Left ventricle myocardium inferior (tissue), 1 donor: ENCODE data around the gene GPR27. TPM values are rescaled to one million over a fixed set of nuclear protein-coding genes. Genes with fewer than 3 reads are reported as not detected.

ENCODE experiments used
- DNase-seq: peaks from one replicate; pipeline ENCODE4 v3.0.0-alpha.2; 2020
- H3K27ac ChIP-seq: fragments of 200-600 bp; replicated peaks from 2 replicates; pipeline ENCODE4 v1.8.0; 2021
- H3K27me3 ChIP-seq: fragments of 200-600 bp; 2 replicates; pipeline ENCODE4 v1.8.0; 2021; ENCODE audit warnings: low read depth
- H3K36me3 ChIP-seq: fragments of 200-600 bp; 2 replicates; pipeline ENCODE4 v1.8.0; 2021
- H3K4me1 ChIP-seq: fragments of 200-600 bp; 2 replicates; pipeline ENCODE4 v1.8.0; 2021
- H3K4me3 ChIP-seq: fragments of 200-600 bp; 2 replicates; pipeline ENCODE4 v1.8.0; 2021; ENCODE audit warnings: mild to moderate bottlenecking, moderate library complexity
- H3K9me3 ChIP-seq: fragments of 200-600 bp; replicated peaks from 2 replicates; pipeline ENCODE4 v1.8.0; 2021
- intact Hi-C: fragments of 100-400 bp; cut with micrococcal nuclease; formaldehyde crosslinking; loops from one replicate; pipeline ENCODE4 v1.11.0; 2022
- long read RNA-seq: library from polyadenylated mRNA; unstranded; transcript quantifications from one replicate; pipeline ENCODE4 v2.0.0, GENCODE V29; 2021
- total RNA-seq: library from RNA; stranded (reverse); fragmentation: NEBNext Ultra II Directional; extraction: Animal tissue kit (Norgen Biotek cat#: 25700); gene quantifications from one replicate; pipeline ENCODE4 v1.2.1, GENCODE V29; 2021
- TF ChIP-seq, protein P1 (sequence below): fragments of 200-600 bp; IDR thresholded peaks from 2 replicates; pipeline ENCODE4 v1.8.0; 2021; ENCODE audit warnings: antibody characterized with exemption, mild to moderate bottlenecking, borderline replicate concordance
- donor health status: DM: no; HTN: yes; CAD: no; lungs with severe emphysema.

The GPR27 gene, protein sequence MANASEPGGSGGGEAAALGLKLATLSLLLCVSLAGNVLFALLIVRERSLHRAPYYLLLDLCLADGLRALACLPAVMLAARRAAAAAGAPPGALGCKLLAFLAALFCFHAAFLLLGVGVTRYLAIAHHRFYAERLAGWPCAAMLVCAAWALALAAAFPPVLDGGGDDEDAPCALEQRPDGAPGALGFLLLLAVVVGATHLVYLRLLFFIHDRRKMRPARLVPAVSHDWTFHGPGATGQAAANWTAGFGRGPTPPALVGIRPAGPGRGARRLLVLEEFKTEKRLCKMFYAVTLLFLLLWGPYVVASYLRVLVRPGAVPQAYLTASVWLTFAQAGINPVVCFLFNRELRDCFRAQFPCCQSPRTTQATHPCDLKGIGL
- 7.3 TPM for total RNA-seq
- long read RNA-seq, transcript GPR27-201 (1 exons, 2,447 nt): major isoform, 36 of 36 reads
- long read RNA-seq, partial matches to known transcripts: 0 of 36 reads
- long read RNA-seq, other reads (novel, unspliced or antisense): 0 of 36 reads

DNA sequence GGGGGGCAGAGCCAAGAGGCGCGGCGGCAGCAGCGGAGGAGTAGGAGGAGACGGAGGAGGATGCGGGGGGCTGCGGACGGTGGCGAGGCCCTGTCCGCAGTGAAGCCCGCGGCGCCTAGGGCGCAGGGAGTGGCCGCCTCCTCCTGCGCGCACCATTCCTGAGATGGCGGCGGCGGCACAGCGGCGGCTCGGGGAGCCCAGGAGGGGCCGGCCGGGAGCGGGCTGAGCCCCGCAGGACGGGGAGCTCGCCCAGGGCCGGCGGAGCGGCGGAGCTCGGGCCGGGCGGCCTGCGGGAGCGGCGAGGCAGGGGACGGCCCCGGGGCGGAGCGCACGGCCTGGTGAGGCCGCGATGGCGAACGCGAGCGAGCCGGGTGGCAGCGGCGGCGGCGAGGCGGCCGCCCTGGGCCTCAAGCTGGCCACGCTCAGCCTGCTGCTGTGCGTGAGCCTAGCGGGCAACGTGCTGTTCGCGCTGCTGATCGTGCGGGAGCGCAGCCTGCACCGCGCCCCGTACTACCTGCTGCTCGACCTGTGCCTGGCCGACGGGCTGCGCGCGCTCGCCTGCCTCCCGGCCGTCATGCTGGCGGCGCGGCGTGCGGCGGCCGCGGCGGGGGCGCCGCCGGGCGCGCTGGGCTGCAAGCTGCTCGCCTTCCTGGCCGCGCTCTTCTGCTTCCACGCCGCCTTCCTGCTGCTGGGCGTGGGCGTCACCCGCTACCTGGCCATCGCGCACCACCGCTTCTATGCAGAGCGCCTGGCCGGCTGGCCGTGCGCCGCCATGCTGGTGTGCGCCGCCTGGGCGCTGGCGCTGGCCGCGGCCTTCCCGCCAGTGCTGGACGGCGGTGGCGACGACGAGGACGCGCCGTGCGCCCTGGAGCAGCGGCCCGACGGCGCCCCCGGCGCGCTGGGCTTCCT, at the start of gene GPR27:
TSS of gene GPR27 (plus strand) at position 155 of the 909 bp plus-strand sequence. CDS start at position 350, 195 bp downstream.
- no peaks in the 10 kb centered on the region for H3K36me3 ChIP-seq
- DNase-seq: peak; percentile 17
- intact Hi-C loops: no loop called here
- no peaks in the 10 kb centered on the region for H3K9me3 ChIP-seq
- H3K4me1 ChIP-seq: peaks cover 8% of the 10 kb centered on the region
- TF ChIP-seq, protein P1, sequence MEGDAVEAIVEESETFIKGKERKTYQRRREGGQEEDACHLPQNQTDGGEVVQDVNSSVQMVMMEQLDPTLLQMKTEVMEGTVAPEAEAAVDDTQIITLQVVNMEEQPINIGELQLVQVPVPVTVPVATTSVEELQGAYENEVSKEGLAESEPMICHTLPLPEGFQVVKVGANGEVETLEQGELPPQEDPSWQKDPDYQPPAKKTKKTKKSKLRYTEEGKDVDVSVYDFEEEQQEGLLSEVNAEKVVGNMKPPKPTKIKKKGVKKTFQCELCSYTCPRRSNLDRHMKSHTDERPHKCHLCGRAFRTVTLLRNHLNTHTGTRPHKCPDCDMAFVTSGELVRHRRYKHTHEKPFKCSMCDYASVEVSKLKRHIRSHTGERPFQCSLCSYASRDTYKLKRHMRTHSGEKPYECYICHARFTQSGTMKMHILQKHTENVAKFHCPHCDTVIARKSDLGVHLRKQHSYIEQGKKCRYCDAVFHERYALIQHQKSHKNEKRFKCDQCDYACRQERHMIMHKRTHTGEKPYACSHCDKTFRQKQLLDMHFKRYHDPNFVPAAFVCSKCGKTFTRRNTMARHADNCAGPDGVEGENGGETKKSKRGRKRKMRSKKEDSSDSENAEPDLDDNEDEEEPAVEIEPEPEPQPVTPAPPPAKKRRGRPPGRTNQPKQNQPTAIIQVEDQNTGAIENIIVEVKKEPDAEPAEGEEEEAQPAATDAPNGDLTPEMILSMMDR: no peak
- H3K27me3 ChIP-seq: peaks cover 53% of the 10 kb centered on the region
- no peak within 1 kb of the TSS for H3K27ac ChIP-seq
- peak within 1 kb of the TSS; percentile 67 for H3K4me3 ChIP-seq

DNA sequence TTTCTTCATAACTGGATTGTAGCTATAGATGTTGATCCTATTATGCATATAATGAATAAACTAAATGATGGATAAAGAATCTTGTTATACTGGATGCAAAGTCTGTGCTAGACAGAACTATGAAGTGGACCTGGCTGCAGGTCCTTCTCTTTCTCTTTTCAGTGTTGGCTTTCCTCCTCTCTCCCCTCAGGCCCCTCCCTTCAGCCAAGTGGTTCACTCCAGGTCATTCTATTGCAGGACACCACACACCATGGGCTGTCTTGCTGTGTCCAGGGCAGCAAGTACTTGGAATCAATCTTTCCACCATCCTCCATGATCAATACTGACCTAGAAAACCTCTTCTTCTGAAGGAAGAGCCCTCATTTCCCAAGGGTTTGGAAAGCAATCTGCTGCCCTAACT, 48.7 kb upstream of the GPR27 start:
- intact Hi-C loops: no loop called here
- Histone ChIP-seq H3K27ac (no peak overlapping the region), H3K27me3 (no peaks in the 10 kb centered on the region), H3K36me3 (peaks cover 4% of the 10 kb centered on the region), H3K9me3 (no peaks in the 10 kb centered on the region), H3K4me1 (peaks cover 40% of the 10 kb centered on the region), H3K4me3 (no peak overlapping the region)
- TF ChIP-seq, protein P1: no peak
- DNase-seq: no peak

DNA sequence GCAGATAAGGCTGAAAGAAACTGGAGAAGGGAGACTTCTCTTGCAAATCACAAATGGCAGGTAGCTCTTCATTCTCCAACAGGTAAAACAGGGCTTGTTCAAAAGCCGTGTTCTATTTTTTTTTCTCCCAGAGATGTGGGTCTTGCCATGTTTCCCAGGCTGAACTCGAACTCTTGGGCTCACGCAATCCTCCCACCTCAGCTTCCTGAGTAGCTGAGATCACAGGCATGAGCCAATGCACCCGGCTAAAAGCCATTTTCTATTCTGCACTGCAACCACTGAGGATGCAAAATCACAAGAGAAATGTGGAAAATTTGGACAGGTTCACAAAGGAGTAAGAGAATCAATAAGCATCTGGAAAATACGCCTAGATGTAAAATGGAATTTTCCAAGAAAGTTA, 48.0 kb upstream of the GPR27 start:
- Histone ChIP-seq H3K27ac (no peak overlapping the region), H3K4me3 (no peak overlapping the region), H3K4me1 (peaks cover 40% of the 10 kb centered on the region), H3K36me3 (peaks cover 8% of the 10 kb centered on the region), H3K9me3 (no peaks in the 10 kb centered on the region), H3K27me3 (no peaks in the 10 kb centered on the region)
- TF ChIP-seq, protein P1: no peak
- intact Hi-C loops: no loop called here
- DNase-seq: no peak

DNA sequence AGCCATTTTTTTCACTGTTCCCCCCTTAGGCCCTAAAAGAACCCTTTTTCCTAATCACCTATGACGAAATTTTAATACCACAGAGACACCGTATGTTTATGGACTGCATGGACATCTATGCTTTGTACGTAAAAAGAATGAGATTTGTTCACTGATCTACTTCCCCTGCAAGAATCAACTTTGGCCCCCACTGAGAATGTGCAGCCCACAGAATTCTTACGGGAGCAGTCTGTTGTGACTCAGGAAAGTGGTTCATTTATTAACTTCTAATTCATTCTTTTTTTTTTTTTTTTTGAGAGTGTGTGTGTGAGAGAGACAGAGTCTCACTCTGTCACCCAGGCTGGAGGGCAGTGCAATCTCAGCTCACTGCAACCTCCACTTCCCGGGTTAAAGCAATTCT, 46.1 kb upstream of the GPR27 start:
- no peak for DNase-seq
- Histone ChIP-seq H3K27me3 (no peaks in the 10 kb centered on the region), H3K4me1 (peaks cover 35% of the 10 kb centered on the region), H3K4me3 (no peak overlapping the region), H3K36me3 (peaks cover 8% of the 10 kb centered on the region), H3K27ac (no peak overlapping the region), H3K9me3 (no peaks in the 10 kb centered on the region)
- intact Hi-C loops: no loop called here
- TF ChIP-seq, protein P1: no peak

DNA sequence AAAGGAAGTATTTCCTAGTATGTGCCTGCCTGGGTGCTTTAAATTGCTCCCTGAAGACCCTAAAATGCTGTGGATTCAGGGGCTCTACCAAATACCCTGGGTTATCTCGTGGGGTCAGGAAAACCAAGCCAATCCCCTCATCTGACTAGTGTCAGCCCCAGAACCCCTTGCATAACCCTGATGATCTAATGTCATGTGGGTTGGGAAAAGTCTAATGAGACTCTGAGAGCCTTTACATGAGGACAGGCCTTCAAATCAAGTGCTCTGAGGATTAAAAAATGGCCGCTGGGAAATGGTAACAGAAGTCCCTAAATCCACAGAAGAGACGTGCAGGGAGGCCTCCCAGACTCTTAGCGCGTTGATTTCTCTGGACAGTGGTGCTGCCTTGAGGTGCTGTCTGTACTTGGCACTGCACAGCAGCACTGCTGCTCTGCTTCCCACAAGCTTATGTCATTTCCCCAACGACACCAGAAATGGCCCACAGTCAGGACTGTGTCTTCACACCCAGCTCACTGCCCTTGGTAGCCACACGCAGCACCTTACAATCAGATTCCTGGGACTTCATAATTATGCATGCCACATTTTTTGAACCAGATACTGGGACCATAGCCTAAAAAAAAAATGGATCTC, 45.1 kb upstream of the GPR27 start:
- no peak overlapping the region for H3K27ac ChIP-seq
- TF ChIP-seq, protein P1: no peak
- no peak overlapping the region for H3K4me3 ChIP-seq
- H3K4me1 ChIP-seq: peaks cover 26% of the 10 kb centered on the region
- intact Hi-C loops: no loop called here
- H3K36me3 ChIP-seq: peaks cover 8% of the 10 kb centered on the region
- H3K27me3 ChIP-seq: no peaks in the 10 kb centered on the region
- peak; percentile 26 for DNase-seq
- no peaks in the 10 kb centered on the region for H3K9me3 ChIP-seq
